GM12878 (cell line): ENCODE results near the gene INVS. TPM values are rescaled to one million over a fixed set of nuclear protein-coding genes. Genes with fewer than 3 reads are reported as not detected.

Experiments used
- ATAC-seq: fragments of 200-7000 bp; cut with Tn5 transposase; 3 replicates; pipeline ENCODE4 v1.9.1; 2020; ENCODE audit warnings: mild to moderate bottlenecking, moderate library complexity
- BruUV-seq: library from RNA; stranded (reverse); fragments of 400-500 nt; replicated peaks from 2 replicates; lab custom pipeline; 2021; lab: Mats Ljungman, UMichigan
- CTCF ChIA-PET: fragments of 300-600 bp; sonication (Branson Sonifier 250); formaldehyde crosslinking; extraction: SDS; loops from one replicate; lab custom pipeline; 2021; ENCODE audit warnings: inconsistent platforms; lab: Yijun Ruan, JAX
- POLR2A ChIA-PET: fragments of 350-600 bp; formaldehyde crosslinking; extraction: SDS; loops from one replicate; lab custom pipeline; 2021; ENCODE audit warnings: inconsistent platforms; lab: Charles Lee
- RAD21 ChIA-PET: fragments of 300-600 bp; sonication (Branson Sonifier 250); formaldehyde crosslinking; loops from one replicate; lab custom pipeline; 2023; ENCODE audit warnings: antibody characterized with exemption; ENCODE audit not compliant: unreplicated experiment; lab: Charles Lee
- SMC1A ChIA-PET: fragments of 300-600 bp; sonication (Branson Sonifier 250); formaldehyde crosslinking; loops from one replicate; lab custom pipeline; 2023; ENCODE audit not compliant: unreplicated experiment, uncharacterized antibody; lab: Charles Lee
- DNase-seq: peaks from one replicate; pipeline ENCODE4 v3.0.0-alpha.2; 2011; ENCODE audit warnings: low read depth, low spot score
- FAIRE-seq: peaks from 3 replicates; lab custom pipeline; 2011; peaks lifted over from hg19 to GRCh38; lab: Jason Lieb, UNC
- H2AFZ ChIP-seq: 2 replicates; pipeline ENCODE4 v1.6.0; 2011; ENCODE audit warnings: low read depth, low read length, control low read depth; ENCODE audit not compliant: control insufficient read depth
- H3K27ac ChIP-seq: 2 replicates; pipeline ENCODE4 v1.5.1; 2011; ENCODE audit warnings: control low read depth; ENCODE audit not compliant: control insufficient read depth, insufficient read depth
- H3K27me3 ChIP-seq, 2 experiments: replicated peaks in 1 of 2; 2 replicates each; pipeline versions ENCODE4 v1.6.0 to v1.6.1; 2011; ENCODE audit warnings: low read length in 1 of 2; ENCODE audit not compliant: control insufficient read depth in 2 of 2, insufficient read depth in 2 of 2
- H3K36me3 ChIP-seq, 2 experiments: 2 replicates each; pipeline ENCODE4 v1.5.1; 2011; ENCODE audit warnings: low read length in 1 of 2; ENCODE audit not compliant: control insufficient read depth in 2 of 2, insufficient read depth in 2 of 2
- H3K4me1 ChIP-seq: 2 replicates; pipeline ENCODE4 v1.6.1; 2011; ENCODE audit warnings: mild to moderate bottlenecking, low read length, moderate library complexity, mixed read lengths; ENCODE audit not compliant: control insufficient read depth, insufficient read depth
- H3K4me2 ChIP-seq: 2 replicates; pipeline ENCODE4 v1.6.0; 2011; ENCODE audit warnings: control low read depth; ENCODE audit not compliant: control insufficient read depth, insufficient read depth
- H3K4me3 ChIP-seq: fragments of 200-600 bp; sonication (generic); 2 replicates; pipeline ENCODE4 v1.5.1; 2016
- H3K79me2 ChIP-seq: 2 replicates; pipeline ENCODE4 v1.6.0; 2011; ENCODE audit warnings: low read length; ENCODE audit not compliant: control insufficient read depth, insufficient read depth
- H3K9ac ChIP-seq: 2 replicates; pipeline ENCODE4 v1.8.0; 2011; ENCODE audit warnings: low read length, control low read depth, mixed read lengths; ENCODE audit not compliant: control insufficient read depth, insufficient read depth
- H3K9me3 ChIP-seq: replicated peaks from 3 replicates; pipeline ENCODE4 v1.5.1; 2011; ENCODE audit warnings: mild to moderate bottlenecking, low read length; ENCODE audit not compliant: control insufficient read depth, insufficient read depth
- H4K20me1 ChIP-seq: 2 replicates; pipeline ENCODE4 v1.6.0; 2011; ENCODE audit not compliant: control insufficient read depth, insufficient read depth
- ATF2 ChIP-seq: IDR thresholded peaks from 2 replicates; pipeline ENCODE4 v1.6.1; 2012; ENCODE audit warnings: low read length, inconsistent platforms
- BCL11A ChIP-seq: IDR thresholded peaks from 2 replicates; pipeline ENCODE4 v1.6.1; 2011; ENCODE audit warnings: low read depth, low read length
- CREM ChIP-seq: IDR thresholded peaks from 2 replicates; pipeline ENCODE4 v1.6.1; 2014; ENCODE audit warnings: antibody characterized with exemption, low read depth
- DPF2 ChIP-seq: fragments of 450-650 bp; IDR thresholded peaks from 2 replicates; pipeline ENCODE4 v1.6.1; 2017; ENCODE audit warnings: mild to moderate bottlenecking
- IRF4 ChIP-seq: IDR thresholded peaks from 2 replicates; pipeline ENCODE4 v1.6.1; 2011; ENCODE audit warnings: low read depth, low read length
- MAX ChIP-seq: IDR thresholded peaks from 2 replicates; pipeline ENCODE4 v1.6.1; 2012; ENCODE audit warnings: low read depth, low read length, improper control_type of control experiment
- MEF2B ChIP-seq: fragments of 450-650 bp; IDR thresholded peaks from 2 replicates; pipeline ENCODE4 v1.6.1; 2018; ENCODE audit warnings: mild to moderate bottlenecking, moderate library complexity; ENCODE audit not compliant: partially characterized antibody, poor library complexity, severe bottlenecking
- MTA3 ChIP-seq: IDR thresholded peaks from 2 replicates; pipeline ENCODE4 v1.6.1; 2012; ENCODE audit warnings: low read length, inconsistent platforms, borderline replicate concordance
- PAX5 ChIP-seq: IDR thresholded peaks from 2 replicates; pipeline ENCODE4 v1.6.1; 2011; ENCODE audit warnings: low read depth, low read length, borderline replicate concordance
- PBX3 ChIP-seq: IDR thresholded peaks from 2 replicates; pipeline ENCODE4 v1.6.1; 2011; ENCODE audit warnings: mild to moderate bottlenecking, low read depth, low read length, moderate library complexity; ENCODE audit not compliant: insufficient replicate concordance
- SKIL ChIP-seq: fragments of 450-650 bp; IDR thresholded peaks from 2 replicates; pipeline ENCODE4 v1.6.1; 2017; ENCODE audit warnings: mild to moderate bottlenecking, low read depth, inconsistent platforms; ENCODE audit not compliant: poor library complexity, severe bottlenecking
- SREBF1 ChIP-seq: IDR thresholded peaks from 2 replicates; pipeline ENCODE4 v1.6.1; 2012; ENCODE audit warnings: mild to moderate bottlenecking, low read length
- TARDBP ChIP-seq: IDR thresholded peaks from 2 replicates; pipeline ENCODE4 v1.6.1; 2016; ENCODE audit warnings: borderline replicate concordance
- WRNIP1 ChIP-seq: IDR thresholded peaks from 2 replicates; pipeline ENCODE4 v1.6.1; 2011; ENCODE audit warnings: low read depth, low read length, improper control_type of control experiment, borderline replicate concordance
- ZNF217 ChIP-seq: fragments of 450-650 bp; IDR thresholded peaks from 2 replicates; pipeline ENCODE4 v1.6.1; 2017; ENCODE audit warnings: antibody characterized with exemption, mild to moderate bottlenecking
- ZNF384 ChIP-seq: IDR thresholded peaks from 2 replicates; pipeline ENCODE4 v1.6.1; 2012; ENCODE audit warnings: low read depth, mild to moderate bottlenecking, low read length, improper control_type of control experiment, borderline replicate concordance
- ZNF687 ChIP-seq: fragments of 450-650 bp; IDR thresholded peaks from 2 replicates; pipeline ENCODE4 v1.6.1; 2017; ENCODE audit warnings: mild to moderate bottlenecking, moderate library complexity
- WGBS: methylation state at CpG from one replicate; pipeline ENCODE4 v1.1.6; 2016; ENCODE audit warnings: low lambda C conversion rate; ENCODE audit not compliant: insufficient replicate concordance, insufficient coverage; ENCODE audit errors: missing lambda C conversion rate; 5-methylcytosine and 5-hydroxymethylcytosine counted together
- in situ Hi-C: fragments of 300-500 bp; cut with MboI; formaldehyde crosslinking; loops from 9 replicates; pipeline ENCODE4 v1.14.3; 2018; ENCODE audit warnings: mixed read lengths
- intact Hi-C: fragments of 100-400 bp; cut with micrococcal nuclease; formaldehyde crosslinking; loops from one replicate; pipeline ENCODE4 v1.14.2; 2022; ENCODE audit not compliant: unreplicated experiment
- polyA plus RNA-seq, 11 experiments: library from polyadenylated mRNA; depleted of rRNA in 4 of 11; unstranded in 6 of 11; stranded (reverse) in 5 of 11; fragments of >200 nt; fragmentation: Nextera tagmentation in 4 of 11; fragmentation: Illumina TruSeq in 1 of 11; extraction: Ambion mirVana in 4 of 11; extraction: Trizol in 1 of 11; gene quantifications; 1 replicate in 1 of 11; 2 replicates in 10 of 11; pipeline versions ENCODE4 v1.2.1 to v1.2.3, GENCODE V29; 2011 to 2016; ENCODE audit warnings: inconsistent platforms in 2 of 11, missing spikeins in 2 of 11, low read depth in 1 of 11
- total RNA-seq, 4 experiments: library from RNA; depleted of rRNA in 3 of 4; stranded (reverse); fragments of >200 nt in 3 of 4; fragmentation: Illumina TruSeq in 1 of 4; extraction: Trizol in 1 of 4; gene quantifications; 2 replicates each; pipeline versions ENCODE4 v1.2.1 to v1.2.3, GENCODE V29; 2013 to 2021

The INVS gene
- total and polyA plus RNA-seq, 10 of the 15 experiments (the other 5 are each of a cell fraction or from before 2014, with no cell fraction given) = 0.93 to 20.8 (median 13.2) TPM

- DNase-seq = no peak
- no TSS peak for BruUV-seq
- Histone ChIP-seq H3K9ac (no peak overlapping the region), H3K79me2 (no peaks in the 10 kb centered on the region), H3K4me2 (no peak overlapping the region), H3K9me3 (no peaks in the 10 kb centered on the region), H3K36me3 (peaks cover 18 to 24% of the 10 kb centered on the region in 2 experiments), H2AFZ (no peak overlapping the region), H3K4me1 (no peaks in the 10 kb centered on the region), H4K20me1 (no peaks in the 10 kb centered on the region), H3K27ac (no peak overlapping the region), H3K4me3 (no peak overlapping the region), H3K27me3 (no peaks in the 10 kb centered on the region)
- POLR2A ChIA-PET = no interaction called here
- ATAC-seq = no peak
- over 99% methylated on average over 6 of the region's 6 CpGs for whole genome bisulfite sequencing
- SMC1A ChIA-PET = no interaction called here
- intact Hi-C loops = no loop called here
- RAD21 ChIA-PET = no interaction called here
- in situ Hi-C loops = no loop called here
- no peak for FAIRE-seq
- CTCF ChIA-PET = interaction anchor here (1.2 kb wide), 1 partner anchor 27 kb away, joined by 3 read pairs; no protein-coding TSS in a partner anchor
- TF ChIP-seq SKIL (no peak), DPF2 (no peak), ZNF217 (no peak), ATF2 (no peak), MAX (no peak), CREM (no peak), PAX5 (no peak), PBX3 (no peak), ZNF687 (no peak), ZNF384 (no peak), SREBF1 (no peak), WRNIP1 (no peak), MEF2B (no peak), MTA3 (no peak), IRF4 (no peak), BCL11A (no peak), TARDBP (no peak)
These were observed 195.8 kb downstream of the INVS start for GRCh38 chr9:100294806-100295205.
